H9 (cell line): Measurements from ENCODE around the gene CALN1. TPM values are rescaled to one million over a fixed set of nuclear protein-coding genes. Genes with fewer than 3 reads are reported as not detected.

Experiments used
- DNase-seq: peaks from one replicate; pipeline ENCODE4 v3.0.0-alpha.2; 2017
- H2AFZ ChIP-seq: one replicate; pipeline ENCODE4 v1.6.1; 2013; ENCODE audit warnings: mild to moderate bottlenecking, low read length, control low read depth, moderate library complexity
- H2AK5ac ChIP-seq: 2 replicates; pipeline ENCODE4 v1.6.1; 2013; ENCODE audit warnings: low read length, control low read depth, mixed read lengths; ENCODE audit not compliant: insufficient read length
- H2BK120ac ChIP-seq: one replicate; pipeline ENCODE4 v1.6.1; 2013; ENCODE audit warnings: low read depth, mild to moderate bottlenecking, low read length, control low read depth, inconsistent platforms; ENCODE audit not compliant: poor library complexity, severe bottlenecking
- H2BK12ac ChIP-seq: 2 replicates; pipeline ENCODE4 v1.6.1; 2013; ENCODE audit warnings: low read length, control low read depth, mixed read lengths, low read depth; ENCODE audit not compliant: insufficient read length
- H2BK15ac ChIP-seq: 2 replicates; pipeline ENCODE4 v1.6.1; 2013; ENCODE audit warnings: low read depth, low read length, control low read depth
- H2BK20ac ChIP-seq: one replicate; pipeline ENCODE4 v1.6.1; 2013; ENCODE audit warnings: low read depth, mild to moderate bottlenecking, low read length, control low read depth, inconsistent platforms; ENCODE audit not compliant: poor library complexity, severe bottlenecking
- H2BK5ac ChIP-seq: 2 replicates; pipeline ENCODE4 v1.6.1; 2013; ENCODE audit warnings: low read length, control low read depth, mixed read lengths; ENCODE audit not compliant: insufficient read length
- H3K14ac ChIP-seq: 2 replicates; pipeline ENCODE4 v1.6.1; 2013; ENCODE audit warnings: low read length, control low read depth; ENCODE audit not compliant: insufficient read depth
- H3K18ac ChIP-seq: 2 replicates; pipeline ENCODE4 v1.6.1; 2013; ENCODE audit warnings: low read depth, mild to moderate bottlenecking, mixed read lengths, low read length, control low read depth; ENCODE audit not compliant: insufficient read length
- H3K23ac ChIP-seq: 2 replicates; pipeline ENCODE4 v1.6.1; 2013; ENCODE audit warnings: low read length, control low read depth, mixed read lengths, low read depth; ENCODE audit not compliant: insufficient read length
- H3K23me2 ChIP-seq: 2 replicates; pipeline ENCODE4 v1.6.1; 2013; ENCODE audit warnings: low read depth, mild to moderate bottlenecking, mixed read lengths, low read length, control low read depth; ENCODE audit not compliant: insufficient read length, poor library complexity, severe bottlenecking
- H3K27ac ChIP-seq: 2 replicates; pipeline ENCODE4 v1.5.1; 2013; ENCODE audit warnings: low read length, control low read depth, mixed read lengths, low read depth; ENCODE audit not compliant: insufficient read length
- H3K27me3 ChIP-seq: 2 replicates; pipeline ENCODE4 v1.6.1; 2013; ENCODE audit warnings: low read length, control low read depth, inconsistent platforms; ENCODE audit not compliant: insufficient read depth
- H3K4ac ChIP-seq: 2 replicates; pipeline ENCODE4 v1.6.1; 2013; ENCODE audit warnings: low read depth, mild to moderate bottlenecking, control low read depth, inconsistent platforms, low read length, moderate library complexity
- H3K4me1 ChIP-seq: 2 replicates; pipeline ENCODE4 v1.6.1; 2013; ENCODE audit warnings: low read length, control low read depth, inconsistent platforms; ENCODE audit not compliant: insufficient read depth
- H3K4me2 ChIP-seq: 2 replicates; pipeline ENCODE4 v1.6.1; 2013; ENCODE audit warnings: low read length, control low read depth, mixed read lengths; ENCODE audit not compliant: insufficient read length, insufficient read depth
- H3K56ac ChIP-seq: 2 replicates; pipeline ENCODE4 v1.6.1; 2013; ENCODE audit warnings: low read depth, mild to moderate bottlenecking, mixed read lengths, low read length, control low read depth; ENCODE audit not compliant: insufficient read length
- H3K79me1 ChIP-seq: 2 replicates; pipeline ENCODE4 v1.6.1; 2013; ENCODE audit warnings: low read depth, mild to moderate bottlenecking, moderate library complexity, low read length, control low read depth, inconsistent platforms; ENCODE audit not compliant: insufficient read depth, poor library complexity, severe bottlenecking
- H3K79me2 ChIP-seq: 2 replicates; pipeline ENCODE4 v1.6.1; 2013; ENCODE audit warnings: low read length, control low read depth, inconsistent platforms; ENCODE audit not compliant: insufficient read depth
- H3K9ac ChIP-seq: 2 replicates; pipeline ENCODE4 v1.6.1; 2013; ENCODE audit warnings: low read length, control low read depth, mixed read lengths; ENCODE audit not compliant: insufficient read length; ENCODE audit errors: extremely low read depth
- H3K9me3 ChIP-seq: one replicate; pipeline ENCODE4 v1.6.1; 2013; ENCODE audit warnings: low read depth, low read length, inconsistent platforms; ENCODE audit not compliant: control insufficient read depth
- H3T11ph ChIP-seq: one replicate; pipeline ENCODE4 v1.6.1; 2013; ENCODE audit warnings: mild to moderate bottlenecking, low read length, control low read depth, inconsistent platforms
- H4K20me1 ChIP-seq: one replicate; pipeline ENCODE4 v1.6.1; 2013; ENCODE audit not compliant: control insufficient read depth, insufficient read length, insufficient read depth
- H4K5ac ChIP-seq: 2 replicates; pipeline ENCODE4 v1.6.1; 2013; ENCODE audit warnings: low read depth, mild to moderate bottlenecking, mixed read lengths, low read length, control low read depth; ENCODE audit not compliant: insufficient read length
- H4K8ac ChIP-seq: replicated peaks from 2 replicates; pipeline ENCODE4 v1.6.1; 2013; ENCODE audit warnings: low read length, control low read depth, mixed read lengths, low read depth; ENCODE audit not compliant: insufficient read length
- H4K91ac ChIP-seq: 2 replicates; pipeline ENCODE4 v1.6.1; 2013; ENCODE audit warnings: low read depth, mild to moderate bottlenecking, moderate library complexity, mixed read lengths, low read length, control low read depth; ENCODE audit not compliant: insufficient read length
- H3K27ac Mint-ChIP-seq, 3 experiments: 2 replicates in 2 of 3; 3 replicates in 1 of 3; pipeline ENCODE4 v1.8.0; 2020 to 2021; ENCODE audit warnings: mixed read lengths in 3 of 3, mild to moderate bottlenecking in 1 of 3, moderate library complexity in 1 of 3
- H3K27me3 Mint-ChIP-seq: 2 replicates; pipeline ENCODE4 v1.8.0; 2021; ENCODE audit warnings: low read depth, mild to moderate bottlenecking, moderate library complexity, mixed read lengths
- H3K36me3 Mint-ChIP-seq, 3 experiments: 2 replicates in 2 of 3; 3 replicates in 1 of 3; pipeline ENCODE4 v1.8.0; 2020 to 2021; ENCODE audit warnings: low read depth in 3 of 3, mixed read lengths in 3 of 3; ENCODE audit not compliant: insufficient read depth in 1 of 3
- H3K4me1 Mint-ChIP-seq, 2 experiments: 2 replicates each; pipeline ENCODE4 v1.8.0; 2020; ENCODE audit warnings: mixed read lengths in 2 of 2
- H3K4me3 Mint-ChIP-seq, 2 experiments: 2 replicates in 1 of 2; 3 replicates in 1 of 2; pipeline ENCODE4 v1.8.0; 2020 to 2021; ENCODE audit warnings: mild to moderate bottlenecking in 2 of 2, mixed read lengths in 2 of 2, moderate library complexity in 1 of 2
- H3K9me3 Mint-ChIP-seq, 2 experiments: 2 replicates in 1 of 2; 3 replicates in 1 of 2; pipeline ENCODE4 v1.8.0; 2020; ENCODE audit warnings: mild to moderate bottlenecking in 2 of 2, mixed read lengths in 2 of 2, moderate library complexity in 1 of 2
- WGBS: extraction: QIAGEN DNeasy Blood & Tissue Kit; methylation state at CpG from one replicate; pipeline ENCODE4 v1.1.7; 2013; ENCODE audit warnings: missing lambda C conversion rate, low lambda C conversion rate, mixed read lengths; ENCODE audit not compliant: insufficient read length; ENCODE audit errors: extremely low coverage; 5-methylcytosine and 5-hydroxymethylcytosine counted together
- total RNA-seq: library from RNA; stranded (reverse); gene quantifications from 2 replicates; pipeline ENCODE4 v1.2.1, GENCODE V29; 2021
- TF ChIP-seq, protein P1 (sequence below): fragments of 200-600 bp; sonication (generic); conservative IDR thresholded peaks from 3 replicates; pipeline ENCODE4 v1.8.0; 2021; ENCODE audit warnings: antibody characterized with exemption, mild to moderate bottlenecking

CALN1 gene
- total RNA-seq, 1 experiment from 2014 or later, result 2.8 TPM

DNA sequence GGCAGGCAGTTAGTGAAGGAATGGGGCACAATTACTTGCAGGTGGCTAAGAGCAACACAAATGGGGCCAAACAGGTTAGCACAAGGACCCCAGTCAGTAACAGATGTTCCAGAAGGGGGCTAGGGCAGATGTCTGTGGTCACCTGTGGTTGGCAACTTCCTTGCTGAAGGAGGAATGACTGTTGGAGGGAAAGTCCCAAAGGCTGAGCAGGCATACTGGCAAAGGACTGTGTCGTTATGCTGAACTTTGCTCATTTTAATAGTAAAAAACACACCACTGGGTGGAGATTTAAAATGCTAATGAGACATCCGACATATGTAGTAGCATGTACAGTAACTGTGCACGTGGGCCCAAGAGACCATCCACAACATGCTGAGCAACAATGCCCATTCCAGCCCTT, 511.6 kb downstream of the CALN1 start:
- Histone ChIP-seq H4K8ac (no peak overlapping the region), H2BK20ac (no peak overlapping the region), H3K9me3 (no peaks in the 10 kb centered on the region), H3K4ac (no peak overlapping the region), H3K18ac (no peak overlapping the region), H2AK5ac (no peak overlapping the region), H2BK12ac (no peak overlapping the region), H4K5ac (no peak overlapping the region), H3K56ac (no peak overlapping the region), H3K27ac (no peak overlapping the region), H2BK120ac (no peak overlapping the region), H3K23ac (no peak overlapping the region), H3K79me2 (no peaks in the 10 kb centered on the region), H3K23me2 (no peaks in the 10 kb centered on the region), H3K9ac (no peak overlapping the region), H3K14ac (no peak overlapping the region), H3T11ph (no peak overlapping the region), H2AFZ (no peak overlapping the region), H2BK5ac (no peak overlapping the region), H3K79me1 (no peaks in the 10 kb centered on the region), H3K27me3 (no peaks in the 10 kb centered on the region), H3K4me1 (no peaks in the 10 kb centered on the region), H4K91ac (no peak overlapping the region), H3K4me2 (no peak overlapping the region), H4K20me1 (no peaks in the 10 kb centered on the region), H2BK15ac (no peak overlapping the region)
- H3K4me1 Mint-ChIP-seq, result peaks cover 0 to 3% of the 10 kb centered on the region in 2 experiments; a peak in 2 of 4 replicates
- no peak overlapping the region; a peak in 1 of 7 replicates for H3K27ac Mint-ChIP-seq
- DNase-seq, result no peak
- TF ChIP-seq, protein P1, sequence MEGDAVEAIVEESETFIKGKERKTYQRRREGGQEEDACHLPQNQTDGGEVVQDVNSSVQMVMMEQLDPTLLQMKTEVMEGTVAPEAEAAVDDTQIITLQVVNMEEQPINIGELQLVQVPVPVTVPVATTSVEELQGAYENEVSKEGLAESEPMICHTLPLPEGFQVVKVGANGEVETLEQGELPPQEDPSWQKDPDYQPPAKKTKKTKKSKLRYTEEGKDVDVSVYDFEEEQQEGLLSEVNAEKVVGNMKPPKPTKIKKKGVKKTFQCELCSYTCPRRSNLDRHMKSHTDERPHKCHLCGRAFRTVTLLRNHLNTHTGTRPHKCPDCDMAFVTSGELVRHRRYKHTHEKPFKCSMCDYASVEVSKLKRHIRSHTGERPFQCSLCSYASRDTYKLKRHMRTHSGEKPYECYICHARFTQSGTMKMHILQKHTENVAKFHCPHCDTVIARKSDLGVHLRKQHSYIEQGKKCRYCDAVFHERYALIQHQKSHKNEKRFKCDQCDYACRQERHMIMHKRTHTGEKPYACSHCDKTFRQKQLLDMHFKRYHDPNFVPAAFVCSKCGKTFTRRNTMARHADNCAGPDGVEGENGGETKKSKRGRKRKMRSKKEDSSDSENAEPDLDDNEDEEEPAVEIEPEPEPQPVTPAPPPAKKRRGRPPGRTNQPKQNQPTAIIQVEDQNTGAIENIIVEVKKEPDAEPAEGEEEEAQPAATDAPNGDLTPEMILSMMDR, result no peak
- no peaks in the 10 kb centered on the region for H3K27me3 Mint-ChIP-seq
- WGBS, result no CpG with 5 or more reads among the region's 3 CpGs
- H3K4me3 Mint-ChIP-seq, result no peak overlapping the region
- no peaks in the 10 kb centered on the region for H3K36me3 Mint-ChIP-seq
- H3K9me3 Mint-ChIP-seq, result peaks cover 0 to 5% of the 10 kb centered on the region in 2 experiments; a peak in 2 of 5 replicates
